AG09319 (cell line): Measurements from ENCODE around the gene DIP2A.
"Not testable (repeated sequence)": the region's sequence is repeated elsewhere in the genome, so short reads cannot be mapped to it uniquely, and the experiment has no call there.

Source experiments
- DNase-seq: peaks from one replicate; pipeline ENCODE4 v3.0.0-alpha.2; 2010; ENCODE audit warnings: low read depth; ENCODE audit errors: extremely low read depth
- CTCF ChIP-seq: IDR thresholded peaks from 2 replicates; pipeline ENCODE4 v1.5.1; 2011; ENCODE audit warnings: low read depth, mild to moderate bottlenecking, inconsistent platforms, low read length, moderate library complexity

DIP2A gene

GRCh38 chr21:46515109-46515508 lies 56.4 kb downstream of the DIP2A start:
- DNase-seq: peak; percentile 1
- TF ChIP-seq CTCF: no peak

DNA sequence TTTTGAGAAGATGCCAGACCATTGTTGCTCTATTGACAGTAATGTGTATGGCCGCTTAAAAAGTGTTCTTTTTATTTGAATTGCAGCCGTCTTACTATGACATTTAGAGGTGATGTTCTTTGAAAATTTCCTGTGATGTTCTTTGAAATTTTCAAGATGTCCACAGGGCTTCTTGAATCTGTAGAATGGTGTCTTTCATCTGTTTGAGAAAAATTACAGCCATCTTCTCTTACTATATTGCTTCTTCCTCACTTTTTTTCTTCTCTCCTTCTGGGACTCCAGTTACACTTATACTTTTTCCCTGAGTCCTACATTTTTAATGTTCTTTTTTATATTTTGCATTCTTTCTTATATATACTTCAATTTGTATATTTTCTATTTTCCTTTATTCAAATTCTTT lies 57.4 kb downstream of the DIP2A start:
- DNase-seq: no peak
- no peak for TF ChIP-seq CTCF

- TF ChIP-seq CTCF: no peak
- DNase-seq: no peak
Measured at GRCh38 chr21:46517361-46517760, 58.7 kb downstream of the DIP2A start.

GRCh38 chr21:46518983-46519583 lies 60.4 kb downstream of the DIP2A start:
- TF ChIP-seq CTCF: no peak
- no peak for DNase-seq

GRCh38 chr21:46527393-46527792 lies 68.7 kb downstream of the DIP2A start:
- not testable (repeated sequence) for DNase-seq

DNA sequence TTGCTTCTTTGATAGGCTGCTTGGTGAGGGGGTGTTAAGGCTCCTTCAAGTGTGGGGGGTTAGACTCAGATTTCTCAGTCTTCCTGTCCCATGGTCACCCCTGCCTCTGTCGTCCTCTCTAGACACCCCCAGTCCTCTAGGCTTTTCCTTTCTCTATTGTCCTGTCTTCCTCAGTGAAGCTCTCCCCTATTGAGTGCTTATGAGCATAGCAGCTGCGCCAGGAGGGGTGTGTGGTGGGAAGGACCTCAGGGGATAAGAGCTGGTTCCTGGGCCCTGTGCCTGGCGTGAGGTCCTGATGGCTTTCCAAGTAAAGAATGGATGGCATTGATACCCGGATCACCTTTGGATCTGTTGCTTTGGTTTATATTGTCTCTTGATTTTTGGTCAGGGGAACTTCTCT lies 69.1 kb downstream of the DIP2A start:
- no peak for DNase-seq

DNA sequence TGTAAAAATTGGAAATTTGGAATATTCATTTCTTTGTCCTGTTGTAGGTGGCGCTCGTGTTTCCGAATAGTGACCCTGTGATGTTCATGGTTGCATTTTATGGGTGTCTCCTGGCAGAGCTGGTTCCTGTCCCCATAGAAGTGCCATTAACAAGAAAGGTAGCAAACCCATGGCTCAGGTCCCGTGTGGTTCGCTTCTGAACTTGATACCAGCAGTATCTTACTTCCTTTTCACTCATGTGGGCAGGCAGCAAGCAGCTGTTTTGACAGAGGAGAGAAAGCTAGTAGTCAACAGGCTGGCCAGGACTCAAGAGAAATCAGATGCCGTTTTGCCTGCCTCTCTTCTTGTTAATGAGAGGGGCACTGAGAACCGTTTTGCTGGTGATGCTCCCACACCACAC lies 73.4 kb downstream of the DIP2A start:
- no peak for DNase-seq

More for the DNA sequence above, 69.1 kb downstream of the DIP2A start:
- TF ChIP-seq CTCF: no peak

More for the DNA sequence above, 73.4 kb downstream of the DIP2A start:
- no peak for TF ChIP-seq CTCF
